ENCODE results near the gene JMJD7.

The JMJD7 gene

DNA sequence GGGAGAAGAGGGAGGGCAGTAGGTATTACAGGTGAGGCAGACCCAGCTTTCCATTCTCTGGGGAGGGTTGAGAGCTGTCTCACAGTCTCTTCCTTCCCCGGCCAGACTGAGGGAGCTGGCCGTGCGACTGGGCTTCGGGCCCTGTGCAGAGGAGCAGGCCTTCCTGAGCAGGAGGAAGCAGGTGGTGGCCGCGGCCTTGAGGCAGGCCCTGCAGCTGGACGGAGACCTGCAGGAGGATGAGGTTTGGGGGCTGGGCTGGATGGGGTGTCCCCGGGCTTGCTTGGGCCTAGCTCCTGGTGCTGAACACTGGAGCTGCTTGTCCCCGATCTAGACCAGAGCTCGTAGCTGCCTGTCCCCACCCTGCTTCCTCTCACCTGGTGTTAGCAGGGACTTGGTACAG, 15.7 kb downstream of the JMJD7 start:
- no peak for DNase-seq (ENCODE audit: low read depth in 3 of 3)

DNA sequence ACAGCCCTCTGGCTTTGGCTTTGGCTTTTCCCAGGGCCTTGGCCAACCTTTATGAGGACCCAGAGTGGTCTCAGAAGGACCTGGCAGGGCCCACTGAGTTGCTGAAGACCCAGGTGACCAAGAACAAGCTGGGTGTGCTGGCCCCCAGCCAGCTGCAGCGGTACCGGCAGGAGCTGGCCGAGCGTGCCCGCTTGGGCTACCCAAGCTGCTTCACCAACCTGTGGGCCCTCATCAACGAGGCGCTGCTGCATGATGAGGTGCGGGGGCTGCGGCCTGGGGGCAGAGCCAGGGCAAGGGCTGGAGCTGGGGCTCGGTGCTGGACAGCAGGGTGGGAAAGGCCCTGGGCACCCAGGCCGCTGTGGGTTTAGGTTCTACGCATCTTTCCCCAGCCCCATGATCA, 16.9 kb downstream of the JMJD7 start:
- no peak for DNase-seq (ENCODE audit: low read depth in 3 of 3)

DNA sequence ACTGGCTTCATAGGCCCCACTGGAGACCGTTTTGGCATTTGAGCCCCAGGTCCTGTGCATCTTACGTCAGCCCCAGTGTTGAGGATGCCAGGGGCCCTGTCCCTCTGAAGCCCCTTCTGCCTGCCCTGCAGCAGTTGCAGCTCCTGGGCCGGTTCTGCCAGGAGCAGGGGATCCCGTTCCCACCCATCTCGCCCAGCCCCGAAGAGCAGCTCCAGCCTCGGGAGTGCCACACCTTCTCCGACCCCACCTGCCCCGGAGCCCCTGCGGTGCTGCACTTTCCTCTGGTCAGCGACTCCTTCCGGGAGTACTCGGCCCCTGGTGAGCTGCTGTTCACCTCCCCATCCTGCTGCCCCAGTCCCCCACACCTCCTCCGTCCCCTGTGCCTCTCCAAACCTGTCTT, 19.3 kb downstream of the JMJD7 start:
- DNase-seq (ENCODE audit: low read depth in 3 of 3): no peak

DNA sequence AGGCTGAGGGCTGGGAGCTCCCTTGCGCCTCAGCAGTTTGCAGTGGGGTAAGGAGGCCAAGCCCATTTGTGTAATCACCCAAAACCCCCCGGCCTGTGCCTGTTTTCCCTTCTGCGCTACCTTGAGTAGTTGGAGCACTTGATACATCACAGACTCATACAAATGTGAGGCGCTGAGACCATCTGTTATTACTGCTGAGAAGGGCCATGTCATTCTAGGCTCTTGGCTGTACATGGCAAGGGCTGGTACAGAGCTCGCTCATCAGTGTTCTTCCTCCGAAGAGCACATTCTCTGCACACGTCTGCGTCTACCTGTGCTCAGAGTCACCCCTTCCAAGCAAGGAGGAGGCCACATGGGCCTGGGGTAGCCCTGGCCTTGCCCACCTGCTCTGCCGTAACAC, 20.1 kb downstream of the JMJD7 start:
- no peak for DNase-seq (ENCODE audit: low read depth in 3 of 3)

DNA sequence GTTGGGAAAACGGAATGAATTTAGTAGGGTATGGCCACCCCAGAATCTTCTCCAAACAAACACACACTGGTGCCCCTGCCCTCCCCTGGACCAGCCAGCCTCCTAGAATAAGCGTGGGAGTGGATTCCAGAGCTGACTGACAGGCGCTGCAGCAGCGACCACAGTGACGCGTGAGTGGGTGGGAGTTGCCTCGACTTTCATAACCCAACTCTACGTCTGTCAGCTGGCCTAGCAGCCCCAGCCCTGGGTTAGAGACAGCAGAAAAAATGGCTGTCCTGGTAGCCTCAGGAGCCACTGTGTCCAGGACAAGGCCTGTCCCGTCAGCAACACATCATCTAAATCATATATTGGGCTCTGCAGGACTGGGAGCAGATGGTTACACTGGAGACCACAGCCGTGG, 20.7 kb downstream of the JMJD7 start:
- peak in 1 of 3 experiments; percentile 55 for DNase-seq (ENCODE audit: low read depth in 3 of 3)

DNA sequence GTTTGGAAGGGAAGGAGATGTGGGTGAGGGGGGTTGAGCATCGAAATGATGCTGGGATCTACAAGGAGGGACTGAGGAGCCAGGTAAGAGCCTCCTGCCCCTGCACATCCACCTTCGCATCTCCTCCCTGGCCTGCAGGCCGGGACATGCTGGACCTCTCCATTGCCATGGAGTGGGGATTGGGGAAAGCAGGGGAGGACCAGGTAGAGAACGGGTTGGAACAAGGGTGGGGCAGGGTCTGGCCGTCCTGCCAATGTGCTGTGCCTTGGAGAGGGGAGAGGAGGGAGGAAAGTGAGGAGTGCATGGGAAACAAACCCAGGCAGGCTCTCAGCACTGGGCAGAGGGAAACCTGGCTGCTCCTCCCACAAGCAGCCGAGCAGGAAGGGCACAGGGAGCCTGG, 21.3 kb downstream of the JMJD7 start:
- no peak for DNase-seq (ENCODE audit: low read depth in 3 of 3)

DNA sequence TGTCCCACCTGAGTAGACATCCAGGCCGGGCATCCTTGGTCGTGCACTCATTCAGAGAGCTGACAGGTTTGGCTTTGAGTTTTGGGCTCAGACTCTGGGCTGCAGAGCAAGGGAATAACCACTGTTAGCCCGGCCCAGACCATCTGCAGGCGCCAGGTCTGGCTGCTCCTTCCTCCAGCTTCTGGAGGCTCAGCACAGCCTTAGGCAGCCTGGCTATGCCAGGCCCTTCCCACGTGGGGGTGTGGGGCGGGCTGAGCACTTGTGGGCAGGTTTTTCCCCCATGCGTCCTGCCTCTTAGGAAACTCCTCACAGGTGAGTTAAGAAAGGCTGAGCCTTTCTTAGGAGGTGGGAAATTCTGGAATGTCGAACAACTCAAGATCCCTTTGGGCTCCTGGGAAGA, 22.0 kb downstream of the JMJD7 start:
- DNase-seq (ENCODE audit: low read depth in 3 of 3): no peak

DNA sequence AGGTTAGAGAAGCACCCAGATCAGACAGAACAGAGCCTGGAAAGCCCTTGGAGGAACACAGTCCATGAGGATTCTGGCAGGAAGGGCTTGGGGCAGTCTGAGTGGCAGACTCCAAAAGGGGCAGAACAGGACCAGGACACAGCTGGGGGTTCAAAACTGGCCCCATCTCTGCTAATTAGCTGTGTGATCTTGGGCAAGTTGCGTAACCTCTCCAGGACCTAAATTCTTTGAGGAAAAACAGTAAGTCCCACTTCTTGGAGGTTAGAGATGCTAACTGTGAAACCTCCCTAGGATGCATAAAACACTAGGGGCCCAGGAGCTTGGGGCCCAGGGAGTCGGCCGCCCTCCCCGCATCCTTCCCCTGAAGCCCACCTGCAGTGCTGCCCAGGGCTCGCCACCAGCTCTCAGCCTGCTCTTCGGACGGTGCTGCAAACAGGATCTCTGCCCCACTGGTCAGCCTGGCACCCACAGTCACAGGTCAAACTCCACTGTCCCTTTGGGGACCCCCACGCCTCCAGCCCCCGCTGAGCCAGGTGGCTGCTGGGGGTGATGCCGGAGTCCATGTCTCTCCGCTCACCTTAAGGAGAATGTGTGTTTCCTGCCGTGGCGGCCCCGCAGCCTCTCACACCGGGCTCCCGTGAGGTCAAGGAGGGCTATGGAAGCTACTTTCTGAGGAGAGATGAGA, 22.7 kb downstream of the JMJD7 start:
- no peak for DNase-seq (ENCODE audit: low read depth in 3 of 3)

DNA sequence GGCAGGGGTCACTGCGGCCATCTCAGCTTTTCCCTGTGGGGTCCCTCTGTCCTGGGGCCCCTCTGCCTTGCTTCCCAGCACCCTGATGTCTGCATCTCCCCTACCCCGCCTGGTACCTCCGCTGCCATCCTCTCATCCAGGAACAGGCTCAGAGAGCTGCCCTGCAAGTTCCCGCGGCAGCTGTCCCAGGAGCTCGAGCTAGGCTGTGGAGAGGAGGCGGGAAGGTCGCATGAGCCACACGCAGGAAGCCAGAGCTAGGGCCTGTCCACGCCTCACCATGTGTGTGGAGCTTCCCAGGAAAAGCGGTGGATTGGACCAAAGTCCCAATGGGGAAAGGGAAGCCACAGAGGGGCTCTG, 23.3 kb downstream of the JMJD7 start:
- DNase-seq (ENCODE audit: low read depth in 3 of 3): no peak

DNA sequence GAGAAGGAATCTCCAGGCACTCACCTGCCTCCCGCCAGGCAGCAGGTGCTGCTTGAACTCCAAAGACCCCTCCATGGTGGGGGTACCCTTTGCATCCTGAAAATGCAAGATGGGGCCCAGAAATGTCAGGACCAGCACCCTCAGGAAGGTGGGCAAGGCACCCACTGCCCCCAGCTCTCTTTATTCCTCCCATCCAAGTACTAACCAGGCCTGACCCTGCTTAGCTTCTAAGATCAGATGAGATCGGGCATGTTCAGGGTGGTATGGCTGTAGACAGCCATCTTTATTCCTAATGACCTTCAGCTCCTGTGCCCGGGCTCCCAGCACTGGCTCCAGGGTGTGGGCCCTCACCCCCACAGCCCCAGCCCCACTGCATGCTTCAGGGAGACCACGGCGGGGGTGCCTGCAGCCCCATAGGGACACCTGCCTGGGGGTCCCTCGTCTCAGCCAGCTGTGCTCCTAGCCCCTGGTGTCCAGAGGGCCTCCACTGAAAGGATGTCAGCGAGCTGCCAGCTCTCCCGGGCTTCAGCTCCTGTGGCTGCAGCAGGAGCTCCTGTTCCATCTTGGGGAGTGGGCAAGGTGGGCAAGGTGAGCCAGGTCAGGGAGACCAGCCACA, 24.0 kb downstream of the JMJD7 start:
- no peak for DNase-seq (ENCODE audit: low read depth in 3 of 3)

DNA sequence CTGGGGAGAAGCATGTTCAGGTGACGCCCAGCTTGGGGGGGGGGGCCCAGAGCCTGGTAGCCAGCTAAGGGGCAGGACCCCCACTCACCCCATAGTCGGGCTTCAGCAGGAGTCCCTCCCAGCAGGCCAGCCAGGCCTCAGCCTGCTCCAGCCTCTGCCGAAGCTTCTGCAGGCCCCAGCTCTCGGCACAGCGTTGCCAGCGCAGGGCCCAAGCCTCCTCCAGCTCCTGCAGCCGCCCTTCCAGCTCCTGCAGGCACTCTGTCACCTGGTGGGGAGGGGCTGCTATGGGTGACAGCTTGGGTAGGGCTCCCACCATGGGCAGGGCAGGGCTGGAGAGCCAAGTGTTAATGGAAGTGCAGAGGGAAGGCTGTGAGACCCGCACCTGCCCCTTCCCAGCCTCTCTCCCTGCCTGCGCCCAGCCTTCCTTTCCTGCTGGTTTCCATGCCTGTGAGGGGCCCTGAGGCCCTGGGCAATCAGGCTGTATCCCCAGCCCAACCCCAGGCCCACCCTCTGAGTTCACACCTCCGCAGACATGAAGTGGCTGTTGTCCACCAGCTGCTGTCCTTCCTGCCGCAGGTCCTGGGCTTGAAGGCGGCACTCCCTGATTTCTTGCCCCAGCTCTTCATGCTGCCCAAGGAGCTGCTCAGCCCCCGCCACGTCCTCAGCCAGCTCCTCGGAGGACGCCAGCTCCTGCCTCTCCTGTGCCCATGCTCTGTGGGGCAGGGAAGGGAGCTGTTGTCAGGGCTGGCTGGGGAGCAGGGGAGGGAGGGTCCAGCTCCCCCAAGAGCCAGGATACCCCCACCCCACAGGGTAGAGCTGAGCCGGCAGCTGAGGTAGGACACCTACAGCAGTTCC, 25.1 kb downstream of the JMJD7 start:
- no peak for DNase-seq (ENCODE audit: low read depth in 3 of 3)

DNA sequence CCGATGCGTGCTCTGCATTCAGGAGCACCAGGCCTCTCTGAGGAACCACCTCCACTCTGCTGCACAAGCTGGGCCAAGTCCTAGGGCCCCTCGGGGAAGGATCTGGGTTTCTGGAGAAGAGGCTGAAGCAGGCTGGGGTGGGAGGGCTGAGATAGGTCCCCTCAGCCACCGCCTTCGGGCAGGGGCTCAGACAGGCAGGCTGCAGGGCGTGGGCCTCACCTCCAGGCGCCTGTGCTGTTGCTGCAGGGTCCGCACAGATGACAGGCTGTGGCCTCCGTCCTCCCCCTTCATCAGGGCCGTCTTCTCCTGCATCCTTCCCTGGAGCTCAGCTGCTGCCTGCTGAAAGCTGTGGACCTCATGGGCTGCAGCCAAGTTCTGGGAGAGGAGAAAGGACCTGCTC, 25.9 kb downstream of the JMJD7 start:
- no peak for DNase-seq (ENCODE audit: low read depth in 3 of 3)

DNA sequence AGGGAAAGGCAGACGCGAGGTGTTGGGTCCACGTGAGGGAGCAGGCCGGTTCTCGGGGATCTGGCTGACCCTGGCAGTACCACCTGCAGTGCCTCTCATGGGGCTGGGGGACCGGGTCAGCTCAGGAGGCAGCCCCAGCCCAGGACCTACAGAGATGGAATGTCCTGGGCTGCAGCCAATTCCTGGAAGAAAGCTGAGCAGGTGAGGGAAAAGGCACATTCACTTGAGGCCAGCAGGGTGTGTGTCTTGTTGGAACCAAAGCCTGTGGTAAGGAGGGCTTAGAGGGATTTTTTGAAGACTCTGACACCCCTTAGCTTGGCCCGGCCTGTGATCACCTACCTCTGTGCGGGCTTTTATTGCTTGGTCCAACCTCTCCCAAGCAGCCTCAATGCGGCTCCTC, 26.6 kb downstream of the JMJD7 start:
- no peak for DNase-seq (ENCODE audit: low read depth in 3 of 3)

DNA sequence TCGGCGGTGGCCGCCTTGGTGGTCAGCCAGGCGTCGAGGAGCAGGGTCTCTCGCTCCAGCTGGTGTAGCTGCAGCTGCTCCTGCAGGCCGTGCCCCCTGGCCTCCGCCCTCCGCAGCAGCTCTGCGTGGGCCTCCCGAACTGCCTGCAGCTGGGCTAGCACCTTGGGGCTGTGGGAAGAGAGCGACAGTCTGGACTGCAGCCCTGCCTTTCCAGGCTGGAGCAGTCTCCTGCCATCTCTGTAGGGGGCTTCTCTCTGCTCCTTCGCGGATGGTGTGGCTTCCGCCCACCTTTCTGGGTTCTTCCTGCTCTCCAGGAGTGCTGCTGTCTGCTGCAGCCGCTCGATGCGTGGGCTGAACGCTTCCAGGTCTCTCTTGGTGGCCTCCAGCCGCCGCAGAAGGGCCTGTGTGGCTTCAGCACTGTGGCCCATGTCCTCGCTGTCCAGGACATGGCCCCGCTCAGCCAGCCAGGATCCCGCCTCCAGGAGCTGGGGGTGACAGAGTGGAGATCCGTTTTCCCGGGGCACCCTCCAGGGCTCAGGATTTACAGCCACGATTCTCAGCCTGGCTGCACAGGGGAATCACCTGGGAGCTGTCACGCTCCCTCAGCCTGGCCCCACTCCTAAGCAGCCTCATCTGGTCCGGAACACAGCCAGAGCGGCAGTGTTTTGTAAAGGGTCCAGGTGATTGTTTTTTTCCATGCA, 27.5 kb downstream of the JMJD7 start:
- no peak for DNase-seq (ENCODE audit: low read depth in 3 of 3)

DNA sequence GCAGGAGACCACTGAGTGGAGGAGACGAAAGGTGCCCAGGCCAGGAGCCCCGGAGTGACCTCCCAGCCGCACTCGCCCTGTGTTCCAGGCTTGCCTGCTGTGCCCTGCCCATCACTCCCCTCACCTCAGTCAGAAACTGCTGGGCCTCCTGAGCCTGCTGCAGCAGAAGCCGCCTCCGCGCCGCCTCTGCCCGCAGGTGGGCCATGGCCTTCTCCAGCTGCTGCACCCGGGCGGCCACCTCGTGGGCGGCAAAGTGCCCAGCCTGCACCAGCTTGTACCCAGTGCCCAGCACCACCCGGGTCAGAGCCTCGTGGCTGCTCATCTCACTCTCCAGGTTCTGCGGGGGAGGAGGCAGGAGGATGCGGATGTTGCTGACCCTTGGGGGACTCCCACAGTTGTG, 28.4 kb downstream of the JMJD7 start:
- no peak for DNase-seq (ENCODE audit: low read depth in 3 of 3)

DNA sequence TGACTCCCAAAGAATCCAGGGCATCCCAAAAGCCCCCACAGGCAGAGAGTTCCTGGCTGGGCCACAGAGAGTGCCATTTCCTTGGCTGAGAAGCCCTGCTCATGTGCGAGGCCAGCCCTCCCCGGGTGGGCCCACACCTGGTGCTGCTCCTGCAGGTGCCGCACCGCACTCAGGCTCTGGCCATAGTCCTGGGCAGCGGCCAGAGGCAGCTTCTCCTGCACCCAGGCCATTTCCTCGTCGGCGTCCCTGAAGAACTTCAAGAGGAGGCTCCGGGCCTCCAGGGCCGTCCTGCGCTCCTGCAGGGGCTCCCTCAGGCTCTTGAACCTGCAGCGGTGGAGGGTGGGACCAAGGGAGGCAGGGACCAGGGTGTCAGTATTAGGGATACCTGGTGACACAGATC, 28.8 kb downstream of the JMJD7 start:
- no peak for DNase-seq (ENCODE audit: low read depth in 3 of 3)

DNA sequence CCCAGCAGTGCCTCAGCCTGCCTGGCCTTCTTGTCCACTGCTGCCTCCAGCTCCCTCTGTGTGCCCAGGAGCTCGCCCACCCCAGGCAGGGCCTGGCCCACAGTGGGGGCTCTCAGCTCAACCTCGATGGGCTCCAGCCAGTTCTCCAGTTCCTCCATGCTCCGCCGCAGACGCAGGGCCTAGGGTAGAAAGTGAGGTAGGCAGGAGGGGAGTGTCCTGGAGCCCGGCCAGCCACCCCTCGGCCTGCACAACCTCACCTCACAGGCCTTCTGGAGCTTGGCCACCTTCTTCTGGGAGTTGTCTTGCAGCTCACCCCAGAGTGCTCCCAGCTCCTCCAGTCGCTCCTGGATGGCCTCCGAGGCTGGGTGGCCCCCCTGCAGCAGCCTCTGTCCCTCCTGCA, 29.4 kb downstream of the JMJD7 start:
- no peak for DNase-seq (ENCODE audit: low read depth in 3 of 3)

DNA sequence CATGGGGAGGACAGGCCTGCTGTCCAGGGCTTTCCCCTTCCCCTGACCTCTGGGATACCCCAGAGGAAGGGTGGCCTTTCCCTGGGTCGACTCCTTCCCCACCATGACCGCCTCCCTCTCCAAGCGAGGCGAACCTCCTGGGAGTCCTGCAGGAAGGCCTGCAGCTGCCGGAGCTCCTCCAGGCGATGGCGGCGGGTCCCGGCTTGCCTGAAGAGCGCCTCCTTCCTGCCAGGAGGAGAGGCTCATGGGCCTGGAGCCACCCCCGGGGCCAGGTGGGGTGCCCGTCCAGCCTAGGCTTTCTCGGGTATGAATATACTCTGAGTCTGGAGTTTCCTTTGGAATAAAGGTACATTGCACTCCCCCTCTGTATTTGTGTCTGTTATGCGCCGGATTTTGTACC, 30.9 kb downstream of the JMJD7 start:
- no peak for DNase-seq (ENCODE audit: low read depth in 3 of 3)

DNA sequence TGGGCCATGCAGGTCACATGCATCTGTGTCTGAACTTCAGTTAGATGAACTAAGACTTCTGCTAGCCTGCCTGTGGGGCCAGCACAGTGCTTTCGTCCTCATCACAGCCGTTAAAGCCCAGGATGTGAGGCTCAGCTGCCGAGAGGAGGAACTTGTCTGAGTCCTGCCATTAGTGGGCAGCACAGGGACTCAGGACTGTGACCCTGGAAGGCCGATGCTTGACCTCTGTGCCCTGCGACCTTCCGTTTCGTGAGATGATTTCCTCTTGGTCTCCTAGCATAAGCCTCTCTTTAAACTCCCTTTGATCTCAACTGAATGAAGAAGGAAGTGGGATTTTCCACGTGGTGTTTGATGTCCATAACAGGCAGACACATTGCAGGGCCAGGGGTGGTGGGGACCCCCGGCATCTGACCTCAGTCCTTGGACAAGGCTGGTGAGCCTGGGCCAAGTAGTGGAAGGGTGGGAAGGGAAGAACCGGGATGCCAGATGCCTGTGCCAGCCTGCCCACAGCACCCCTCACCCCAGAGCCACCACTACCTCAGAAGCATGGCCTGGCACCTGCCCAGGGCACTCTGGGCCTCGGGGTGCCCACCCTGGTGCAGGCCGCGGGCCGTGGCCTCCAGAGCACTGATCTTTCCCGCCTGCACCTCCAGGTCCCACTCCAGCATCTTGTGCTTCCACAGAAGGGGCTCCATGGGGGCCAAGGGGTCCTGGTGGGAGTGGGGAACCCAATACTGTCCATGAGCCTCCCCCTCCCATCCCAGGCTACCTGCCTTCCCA, 32.3 kb downstream of the JMJD7 start:
- DNase-seq (ENCODE audit: low read depth in 3 of 3): no peak

DNA sequence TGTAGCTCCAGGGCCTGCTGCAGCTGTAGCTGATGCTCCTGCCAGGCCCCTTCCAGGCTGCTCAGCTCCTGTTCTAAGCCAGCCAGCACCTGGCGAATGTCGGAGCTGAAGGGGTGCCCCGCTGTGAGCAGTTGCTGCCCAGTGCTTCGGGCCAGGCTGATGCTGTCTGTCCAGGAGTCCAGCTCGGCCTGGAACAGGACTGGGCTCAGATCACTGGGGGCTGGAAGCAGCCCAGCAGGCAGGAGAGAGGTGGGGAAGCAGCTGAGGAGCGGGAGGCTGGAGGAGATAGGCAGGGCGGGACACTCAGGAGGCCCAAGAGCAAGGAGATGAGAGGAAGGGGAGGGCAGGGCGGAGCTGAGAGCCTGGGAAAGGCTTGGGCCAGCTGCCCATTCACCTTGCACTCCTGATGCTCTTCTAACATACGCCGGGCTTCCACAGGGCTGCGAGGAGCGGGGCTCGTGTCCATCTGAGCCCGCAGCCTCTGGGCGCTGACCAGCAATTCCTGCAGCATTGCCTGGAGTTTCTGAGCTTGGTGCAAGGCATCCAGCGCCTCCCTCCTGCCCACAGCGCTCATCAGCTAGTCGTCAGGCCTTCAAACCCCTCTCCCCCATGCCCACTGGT, 34.0 kb downstream of the JMJD7 start:
- no peak for DNase-seq (ENCODE audit: low read depth in 3 of 3)

DNA sequence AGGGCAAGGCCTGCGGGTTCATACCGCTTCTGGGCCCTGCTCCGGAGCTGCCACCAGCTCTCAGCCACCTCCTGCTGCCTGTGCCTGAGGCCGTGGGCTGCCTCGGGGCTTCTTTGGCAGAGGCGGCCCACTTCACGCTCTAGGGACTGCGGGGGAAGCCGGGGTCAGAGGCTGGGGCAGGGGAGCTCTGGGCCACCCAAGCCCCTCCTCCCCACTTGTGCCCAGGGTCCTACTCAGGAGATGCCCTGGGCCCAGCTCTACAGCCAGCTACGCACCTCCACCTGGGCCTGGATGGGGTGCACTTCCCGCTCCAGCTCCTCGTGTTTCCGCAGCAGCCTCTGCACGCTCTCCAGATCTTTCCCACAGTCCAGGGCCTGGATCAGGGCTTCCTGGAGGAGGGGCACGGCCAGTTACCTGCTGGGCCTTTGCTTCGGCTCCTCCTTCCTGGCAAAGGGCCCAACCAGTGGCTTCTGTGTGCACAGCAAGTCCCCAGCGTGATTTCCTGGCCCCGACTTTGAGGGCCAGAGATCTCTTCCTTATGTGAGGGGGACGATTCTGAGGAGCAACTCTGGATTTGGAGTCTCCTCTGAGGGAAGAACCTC, 34.7 kb downstream of the JMJD7 start:
- no peak for DNase-seq (ENCODE audit: low read depth in 3 of 3)
